NCI-H226 (cell line): ENCODE data around the gene DCAF5.
"Not testable (repeated sequence)": the region's sequence is repeated elsewhere in the genome, so short reads cannot be mapped to it uniquely, and the experiment has no call there.

Experiments used
- DNase-seq: peaks from one replicate; pipeline ENCODE4 v3.0.0-alpha.2; 2015

DCAF5 gene

GRCh38 chr14:69152902-69153151 is at the start of gene DCAF5:
DCAF5 (minus strand) TSS chr14:69153119; CDS start chr14:69152978, 141 bp downstream.
- DNase-seq = no peak

GRCh38 chr14:69199786-69200185 is 46.9 kb upstream of the DCAF5 start:
- no peak for DNase-seq

GRCh38 chr14:69193721-69194120 is 40.8 kb upstream of the DCAF5 start:
- DNase-seq = no peak

GRCh38 chr14:69191340-69192111 is 38.6 kb upstream of the DCAF5 start, which contains the start of gene EXD2:
EXD2 (plus strand) TSS chr14:69191498; CDS start chr14:69209471, 17,973 bp downstream.
- peak; percentile 85 for DNase-seq

GRCh38 chr14:69190191-69190590 is 37.3 kb upstream of the DCAF5 start:
- no peak for DNase-seq

GRCh38 chr14:69183735-69184134 is 30.8 kb upstream of the DCAF5 start:
- DNase-seq = no peak

GRCh38 chr14:69182580-69182979 is 29.7 kb upstream of the DCAF5 start:
- not testable (repeated sequence) for DNase-seq

- DNase-seq = peak; percentile 46
Measured at GRCh38 chr14:69181491-69181890, 28.6 kb upstream of the DCAF5 start.

- no peak for DNase-seq
Measured at GRCh38 chr14:69175130-69175529, 22.2 kb upstream of the DCAF5 start.

- DNase-seq = no peak
Measured at GRCh38 chr14:69171569-69171968, 18.6 kb upstream of the DCAF5 start.

GRCh38 chr14:69170839-69171238 is 17.9 kb upstream of the DCAF5 start:
- DNase-seq = no peak

GRCh38 chr14:69165787-69166186 is 12.9 kb upstream of the DCAF5 start:
- DNase-seq = not testable (repeated sequence)

GRCh38 chr14:69161590-69161989 is 8.7 kb upstream of the DCAF5 start:
- DNase-seq = no peak

- DNase-seq = no peak
Measured at GRCh38 chr14:69156224-69156623, 3.3 kb upstream of the DCAF5 start.

- no peak for DNase-seq
Measured at GRCh38 chr14:69154779-69155178, 1.9 kb upstream of the DCAF5 start.

- no peak for DNase-seq
Measured at GRCh38 chr14:69153873-69154270, 953 bp upstream of the DCAF5 start.

- peak; percentile 90 for DNase-seq
Measured at GRCh38 chr14:69153152-69153872, 393 bp upstream of the DCAF5 start.

GRCh38 chr14:69152181-69152901 is 578 bp downstream of the DCAF5 start:
- DNase-seq = no peak

GRCh38 chr14:69151458-69152180 is 1.3 kb downstream of the DCAF5 start:
- peak; percentile 24 for DNase-seq

GRCh38 chr14:69149461-69150244 is 3.3 kb downstream of the DCAF5 start:
- no peak for DNase-seq

- DNase-seq = no peak
Measured at GRCh38 chr14:69142101-69142500, 10.8 kb downstream of the DCAF5 start.

GRCh38 chr14:69141550-69141949 is 11.4 kb downstream of the DCAF5 start:
- no peak for DNase-seq
